PC-9 (cell line): ENCODE measurements around the gene PHLPP2. TPM values are rescaled to one million over a fixed set of nuclear protein-coding genes. Genes with fewer than 3 reads are reported as not detected.

Experiments
- BruUV-seq: library from RNA; stranded (reverse); fragments of 400-500 nt; replicated peaks from 2 replicates; lab custom pipeline; 2021; lab: Mats Ljungman, UMichigan
- CTCF ChIA-PET: fragments of 300-600 bp; sonication (Branson Sonifier 250); formaldehyde crosslinking; loops from one replicate; lab custom pipeline; 2022; ENCODE audit warnings: antibody characterized with exemption; lab: Charles Lee
- POLR2A ChIA-PET: fragments of 300-600 bp; sonication (Branson Sonifier 250); formaldehyde crosslinking; loops from one replicate; lab custom pipeline; 2022; ENCODE audit warnings: antibody characterized with exemption; ENCODE audit not compliant: unreplicated experiment; lab: Charles Lee
- DNase-seq, 2 experiments: peaks; one replicate each; pipeline versions ENCODE4 v3.0.0 to v3.0.0-alpha.2; 2015 to 2022; ENCODE audit warnings: mixed read lengths in 1 of 2
- H2AFZ ChIP-seq: fragments of 200-600 bp; sonication (generic); 2 replicates; pipeline ENCODE4 v1.8.1; 2017; ENCODE audit warnings: antibody characterized with exemption
- H3F3A ChIP-seq: fragments of 200-600 bp; sonication (generic); 2 replicates; pipeline ENCODE4 v1.8.1; 2017; ENCODE audit warnings: antibody characterized with exemption, mild to moderate bottlenecking, low read depth; ENCODE audit not compliant: insufficient read depth
- H3K27ac ChIP-seq: fragments of 200-600 bp; sonication (generic); 2 replicates; pipeline ENCODE4 v1.6.1; 2016; ENCODE audit warnings: mixed run types
- H3K27me3 ChIP-seq: fragments of 200-600 bp; sonication (generic); 2 replicates; pipeline ENCODE4 v1.6.1; 2016; ENCODE audit warnings: low read depth, mixed run types; ENCODE audit not compliant: insufficient read depth
- H3K36me3 ChIP-seq: fragments of 200-600 bp; sonication (generic); 2 replicates; pipeline ENCODE4 v1.6.1; 2016; ENCODE audit warnings: low read depth, mixed run types
- H3K4me1 ChIP-seq: fragments of 200-600 bp; sonication (generic); replicated peaks from 2 replicates; pipeline ENCODE4 v1.6.1; 2016; ENCODE audit warnings: mixed run types; ENCODE audit not compliant: insufficient read depth
- H3K4me2 ChIP-seq: fragments of 200-600 bp; sonication (generic); 2 replicates; pipeline ENCODE4 v1.6.1; 2017; ENCODE audit warnings: mixed run types
- H3K4me3 ChIP-seq: fragments of 200-600 bp; sonication (generic); 2 replicates; pipeline ENCODE4 v1.6.1; 2016; ENCODE audit warnings: mixed run types
- H3K79me2 ChIP-seq: fragments of 200-600 bp; sonication (generic); 2 replicates; pipeline ENCODE4 v1.6.1; 2017; ENCODE audit warnings: low read depth, mixed run types
- H3K9me2 ChIP-seq: fragments of 200-600 bp; sonication (generic); 2 replicates; pipeline ENCODE4 v1.8.1; 2017; ENCODE audit warnings: mild to moderate bottlenecking; ENCODE audit not compliant: insufficient read depth
- H3K9me3 ChIP-seq: fragments of 200-600 bp; sonication (generic); 2 replicates; pipeline ENCODE4 v1.8.1; 2016; ENCODE audit warnings: low read depth; ENCODE audit not compliant: insufficient read depth
- H4K20me1 ChIP-seq: fragments of 200-600 bp; sonication (generic); 2 replicates; pipeline ENCODE4 v1.8.1; 2017; ENCODE audit not compliant: insufficient read depth
- EZH2 ChIP-seq: fragments of 200-600 bp; sonication (generic); IDR thresholded peaks from 2 replicates; pipeline ENCODE4 v1.8.0; 2017; ENCODE audit warnings: antibody characterized with exemption, low read depth
- intact Hi-C: fragments of 100-400 bp; cut with micrococcal nuclease; formaldehyde crosslinking; loops from one replicate; pipeline ENCODE4 v1.10.0; 2022; ENCODE audit not compliant: unreplicated experiment
- total RNA-seq: library from RNA; stranded (reverse); gene quantifications from 2 replicates; pipeline ENCODE4 v1.2.3, GENCODE V29; 2021
- TF ChIP-seq, protein P1 (sequence below): fragments of 200-600 bp; sonication (generic); conservative IDR thresholded peaks from 2 replicates; pipeline ENCODE4 v1.6.1; 2017; ENCODE audit warnings: mixed run types, antibody characterized with exemption, mild to moderate bottlenecking, moderate library complexity

Gene PHLPP2
- total RNA-seq, 1 experiment from 2014 or later: 5.5 TPM

DNA sequence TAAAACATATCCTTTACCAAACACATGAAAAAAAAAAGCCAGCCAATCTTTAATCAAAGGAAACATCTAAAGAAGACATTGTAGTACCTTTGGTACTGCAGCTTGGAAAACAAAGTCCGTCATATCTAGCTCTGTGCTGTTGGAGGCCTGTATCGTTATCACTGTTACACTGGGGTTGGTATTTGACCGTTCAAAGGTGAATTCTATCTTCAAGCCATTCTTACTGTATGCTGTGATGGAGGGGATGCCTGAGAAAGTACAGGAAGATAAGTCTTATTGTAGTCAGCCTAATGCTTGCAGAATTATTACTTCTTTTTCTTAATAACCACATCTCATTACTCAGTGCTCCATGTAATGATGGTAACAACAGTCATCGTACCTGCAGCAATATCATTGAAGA lies 14.4 kb upstream of the PHLPP2 start:
- Histone ChIP-seq H2AFZ (no peak overlapping the region), H3K27ac (no peak overlapping the region), H3K4me3 (no peak overlapping the region), H3K9me2 (no peaks in the 10 kb centered on the region), H3K4me1 (no peaks in the 10 kb centered on the region), H3F3A (peaks cover 6% of the 10 kb centered on the region; the same call in 1 of the 2 replicates), H3K4me2 (no peak overlapping the region), H4K20me1 (peaks cover 6% of the 10 kb centered on the region; the same call in 1 of the 2 replicates), H3K36me3 (peaks cover 20% of the 10 kb centered on the region), H3K9me3 (no peaks in the 10 kb centered on the region), H3K79me2 (no peaks in the 10 kb centered on the region), H3K27me3 (no peaks in the 10 kb centered on the region)
- ChIA-PET POLR2A (no interaction called here), CTCF (no interaction called here)
- no TSS peak for BruUV-seq
- intact Hi-C loops: no loop called here
- DNase-seq: no peak
- TF ChIP-seq, protein P1, sequence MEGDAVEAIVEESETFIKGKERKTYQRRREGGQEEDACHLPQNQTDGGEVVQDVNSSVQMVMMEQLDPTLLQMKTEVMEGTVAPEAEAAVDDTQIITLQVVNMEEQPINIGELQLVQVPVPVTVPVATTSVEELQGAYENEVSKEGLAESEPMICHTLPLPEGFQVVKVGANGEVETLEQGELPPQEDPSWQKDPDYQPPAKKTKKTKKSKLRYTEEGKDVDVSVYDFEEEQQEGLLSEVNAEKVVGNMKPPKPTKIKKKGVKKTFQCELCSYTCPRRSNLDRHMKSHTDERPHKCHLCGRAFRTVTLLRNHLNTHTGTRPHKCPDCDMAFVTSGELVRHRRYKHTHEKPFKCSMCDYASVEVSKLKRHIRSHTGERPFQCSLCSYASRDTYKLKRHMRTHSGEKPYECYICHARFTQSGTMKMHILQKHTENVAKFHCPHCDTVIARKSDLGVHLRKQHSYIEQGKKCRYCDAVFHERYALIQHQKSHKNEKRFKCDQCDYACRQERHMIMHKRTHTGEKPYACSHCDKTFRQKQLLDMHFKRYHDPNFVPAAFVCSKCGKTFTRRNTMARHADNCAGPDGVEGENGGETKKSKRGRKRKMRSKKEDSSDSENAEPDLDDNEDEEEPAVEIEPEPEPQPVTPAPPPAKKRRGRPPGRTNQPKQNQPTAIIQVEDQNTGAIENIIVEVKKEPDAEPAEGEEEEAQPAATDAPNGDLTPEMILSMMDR: no peak
- TF ChIP-seq EZH2: no peak

DNA sequence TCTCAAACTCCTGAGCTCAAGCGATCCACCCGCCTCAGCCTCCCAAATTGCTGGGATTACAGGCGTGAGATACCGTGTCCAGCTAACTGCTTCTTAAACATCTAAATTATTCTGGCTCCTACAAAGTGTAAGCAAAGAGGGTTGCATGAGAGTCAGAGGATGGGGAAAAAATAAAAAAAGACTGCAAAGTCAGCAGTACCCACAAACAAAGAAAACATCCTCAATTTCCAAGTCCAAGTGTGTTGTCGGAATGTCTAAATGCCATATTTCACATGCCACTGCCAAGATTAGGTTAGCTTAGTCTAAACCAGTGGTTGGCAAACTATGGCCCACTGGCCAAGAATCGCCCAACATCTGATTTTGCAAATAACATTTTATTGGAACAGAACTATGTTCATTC lies 13.0 kb upstream of the PHLPP2 start:
- Histone ChIP-seq H3K27ac (no peak overlapping the region), H3K4me3 (no peak overlapping the region), H3K4me1 (no peaks in the 10 kb centered on the region), H3K79me2 (no peaks in the 10 kb centered on the region), H3K9me3 (no peaks in the 10 kb centered on the region), H3K4me2 (no peak overlapping the region), H2AFZ (no peak overlapping the region), H3K27me3 (no peaks in the 10 kb centered on the region), H3K9me2 (no peaks in the 10 kb centered on the region), H3K36me3 (peaks cover 20% of the 10 kb centered on the region), H3F3A (peaks cover 6% of the 10 kb centered on the region), H4K20me1 (peaks cover 6% of the 10 kb centered on the region; the same call in 1 of the 2 replicates)
- BruUV-seq: no TSS peak
- ChIA-PET CTCF (no interaction called here), POLR2A (no interaction called here)
- DNase-seq: no peak
- intact Hi-C loops: no loop called here
- TF ChIP-seq, protein P1: no peak
- no peak for TF ChIP-seq EZH2

DNA sequence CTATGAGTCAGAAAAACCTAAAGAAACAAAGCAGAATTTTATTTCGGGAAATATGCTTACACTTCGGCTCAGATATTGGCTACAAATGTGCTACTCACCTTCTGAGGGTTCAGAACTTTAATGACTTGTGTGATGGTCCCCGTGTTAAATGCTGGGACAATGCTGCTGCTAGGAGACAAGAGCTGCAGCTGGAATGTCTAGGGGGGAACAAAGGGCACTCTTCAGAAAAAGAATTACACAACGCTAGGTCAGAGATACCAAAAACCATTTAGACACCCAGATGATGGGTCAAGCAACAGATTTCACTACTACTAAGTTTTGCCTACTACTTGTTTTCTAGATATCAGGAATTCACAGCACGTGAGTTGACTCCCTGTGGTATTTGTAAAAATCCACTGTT lies 10.0 kb upstream of the PHLPP2 start:
- H3K4me2 ChIP-seq: no peak overlapping the region
- DNase-seq: no peak
- no peak for TF ChIP-seq EZH2
- TF ChIP-seq, protein P1: no peak
- no peaks in the 10 kb centered on the region for H3K9me2 ChIP-seq
- intact Hi-C loops: no loop called here
- no peaks in the 10 kb centered on the region for H3K27me3 ChIP-seq
- H3K36me3 ChIP-seq: peaks cover 23% of the 10 kb centered on the region
- H3K79me2 ChIP-seq: no peaks in the 10 kb centered on the region
- no peak overlapping the region for H3K27ac ChIP-seq
- no TSS peak for BruUV-seq
- no peak overlapping the region for H2AFZ ChIP-seq
- ChIA-PET POLR2A (no interaction called here), CTCF (interaction anchor here (0.6 kb wide), 1 partner anchor 9 kb away, joined by 9 read pairs; no protein-coding TSS in a partner anchor)
- no peaks in the 10 kb centered on the region for H3K4me1 ChIP-seq
- H3K9me3 ChIP-seq: no peaks in the 10 kb centered on the region
- H4K20me1 ChIP-seq: peaks cover 6% of the 10 kb centered on the region; the same call in 1 of the 2 replicates
- no peak overlapping the region for H3K4me3 ChIP-seq
- H3F3A ChIP-seq: peaks cover 6% of the 10 kb centered on the region
